Dedifferentiated amniotic fluid mesenchymal stem cell (primary cell): ENCODE measurements around the gene UCHL3.
A peak's percentile ranks its signal among the peaks of the same experiment; 100 is the strongest.

ENCODE experiments used
- DNase-seq: peaks from one replicate; pipeline ENCODE4 v3.0.0-alpha.2; 2016; ENCODE audit errors: extremely low spot score

Gene UCHL3

DNA sequence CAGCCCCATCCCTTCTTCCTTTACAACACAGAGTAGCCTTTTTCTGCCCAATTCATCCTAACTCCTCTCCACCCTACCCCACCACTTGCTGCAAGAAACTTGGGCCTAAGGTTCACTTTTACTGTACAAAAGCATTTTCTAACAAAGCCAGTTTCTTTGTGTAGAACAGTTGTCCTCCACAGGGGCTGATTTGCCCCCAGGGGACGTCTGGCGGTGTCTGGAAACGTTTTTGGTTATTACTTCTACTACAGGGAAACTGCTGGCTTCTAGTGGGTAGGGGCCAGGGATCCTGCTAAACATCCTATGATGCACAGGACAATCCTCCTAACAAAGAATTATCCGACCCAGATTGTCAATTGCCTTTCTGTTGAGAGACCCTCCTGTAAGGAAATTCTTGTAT, 79.2 kb downstream of the UCHL3 start:
- no peak for DNase-seq

DNA sequence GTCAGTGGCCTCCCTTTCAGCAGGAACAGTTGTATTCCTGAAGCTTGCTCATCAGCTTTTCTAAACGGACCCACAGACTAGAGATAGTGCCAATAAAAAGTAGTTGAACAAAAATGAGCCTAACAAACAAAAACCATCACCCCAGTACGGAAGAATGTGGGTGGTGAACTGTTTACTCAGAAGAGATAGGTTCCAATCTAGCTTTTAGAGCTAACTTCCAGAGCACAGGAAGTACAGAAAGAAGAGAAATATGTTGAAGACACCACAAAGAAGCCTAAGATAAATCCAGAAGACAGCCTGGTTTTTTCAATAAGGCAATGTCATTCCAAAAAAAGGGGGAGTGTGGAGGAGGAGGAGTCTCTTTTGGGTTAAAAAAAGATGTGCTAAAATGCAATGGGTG, 83.7 kb downstream of the UCHL3 start:
- DNase-seq: peak; percentile 74

DNA sequence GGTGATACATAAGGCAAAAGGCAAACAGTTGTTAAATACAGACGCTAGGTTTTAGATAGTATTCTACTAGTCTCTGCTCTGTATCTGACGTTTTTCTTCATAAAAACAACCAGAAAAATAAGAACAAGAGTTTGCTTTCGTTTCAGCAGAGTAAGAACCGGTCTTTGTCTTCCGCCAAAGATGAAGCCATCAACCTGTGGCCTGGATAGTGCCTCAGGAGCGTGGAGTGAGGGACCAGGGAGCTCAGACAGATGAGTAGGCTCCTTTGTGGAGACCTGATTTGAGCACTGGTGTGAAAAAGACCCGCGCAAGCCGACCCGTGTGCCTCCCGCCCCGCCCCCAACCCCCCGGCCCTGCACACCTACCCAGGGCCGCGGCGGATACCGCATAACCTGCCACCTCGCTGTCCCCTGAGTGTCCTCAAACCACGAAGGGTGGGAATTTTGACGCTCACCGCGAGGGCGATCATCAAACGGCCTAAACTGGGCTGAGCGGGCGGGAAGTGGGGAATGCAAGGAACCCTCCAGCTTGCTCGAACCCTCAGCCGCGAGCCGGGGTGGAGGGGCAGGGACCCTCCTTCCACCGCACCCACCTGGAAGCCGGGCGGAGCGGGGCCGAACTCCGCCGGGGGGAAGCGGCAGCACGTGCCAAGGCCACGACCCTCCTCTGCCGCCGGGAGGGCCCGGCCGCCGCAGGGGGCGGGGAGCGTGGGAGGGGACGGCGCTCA, 85.7 kb downstream of the UCHL3 start:
- DNase-seq: no peak

DNA sequence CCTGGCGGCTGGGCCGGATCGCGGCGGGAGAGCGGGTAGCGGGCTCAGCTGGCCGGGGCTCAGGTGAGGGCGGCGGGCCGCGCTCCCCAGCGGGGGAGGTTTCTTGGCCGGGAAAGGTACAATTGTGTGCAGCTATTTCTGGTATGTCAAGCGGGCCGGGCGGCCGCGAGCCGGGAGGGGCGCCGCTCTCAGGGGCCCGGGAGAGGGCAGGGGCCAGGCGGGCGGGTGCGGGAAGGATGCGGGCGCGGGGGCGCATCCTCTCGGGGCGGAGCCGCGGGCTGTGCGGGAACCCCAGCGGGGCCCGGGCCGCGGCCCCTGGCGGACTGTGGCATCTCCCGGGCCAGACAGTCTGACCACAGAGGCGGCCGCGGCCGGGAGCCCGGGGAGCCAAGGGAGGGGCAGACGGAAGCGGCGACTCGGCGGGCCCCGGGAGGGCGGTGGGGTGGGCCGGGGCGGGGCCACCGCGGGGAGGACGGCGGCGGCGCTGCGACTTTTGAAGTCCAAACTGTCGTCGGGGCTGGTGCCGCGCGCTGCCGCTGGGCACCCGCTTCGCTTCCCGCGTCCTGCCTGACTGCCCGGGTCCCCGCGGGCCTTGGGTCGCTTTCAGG, 86.3 kb downstream of the UCHL3 start, which contains the start of gene LMO7:
Gene LMO7 (plus strand): TSS at position 503 of the 608 bp plus-strand sequence. CDS start 328 bp downstream, outside the sequence.
- no peak for DNase-seq

DNA sequence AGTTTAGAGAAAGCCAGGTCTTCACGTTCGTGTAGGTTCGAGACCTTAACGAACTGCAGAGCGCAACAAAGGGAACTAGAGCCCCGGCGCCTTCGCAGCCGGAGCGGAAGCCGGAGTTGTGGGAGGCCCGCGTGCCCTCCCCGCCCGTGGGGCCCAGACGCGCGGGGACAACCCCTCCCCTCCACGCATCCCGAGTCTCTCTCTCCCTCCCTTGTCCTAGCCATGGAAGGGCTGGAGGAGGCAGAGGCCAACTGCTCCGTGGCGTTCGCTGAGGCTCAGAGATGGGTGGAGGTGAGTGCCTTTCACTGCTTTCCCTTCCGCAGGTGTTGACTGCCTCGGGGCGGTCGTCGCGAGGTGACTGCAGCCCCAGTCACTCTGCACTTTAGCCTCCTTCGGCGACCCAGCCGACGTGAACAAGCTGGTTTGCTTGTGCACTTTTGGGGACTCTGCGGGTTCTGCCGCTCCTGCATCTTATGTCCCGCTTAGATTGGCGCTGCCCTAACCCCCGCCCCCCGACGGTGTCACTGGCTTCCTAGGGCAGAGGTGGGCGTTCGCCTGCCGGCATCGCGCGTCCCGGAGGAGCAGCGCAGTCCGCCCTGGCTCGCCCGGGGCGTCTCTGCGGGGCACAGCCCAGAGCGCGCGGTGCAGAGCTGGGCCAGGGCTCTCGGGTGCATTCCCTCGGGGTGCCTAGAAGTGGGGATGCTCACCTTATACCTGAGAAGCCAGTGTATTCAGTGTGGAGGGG, 87.0 kb downstream of the UCHL3 start:
- DNase-seq: no peak

DNA sequence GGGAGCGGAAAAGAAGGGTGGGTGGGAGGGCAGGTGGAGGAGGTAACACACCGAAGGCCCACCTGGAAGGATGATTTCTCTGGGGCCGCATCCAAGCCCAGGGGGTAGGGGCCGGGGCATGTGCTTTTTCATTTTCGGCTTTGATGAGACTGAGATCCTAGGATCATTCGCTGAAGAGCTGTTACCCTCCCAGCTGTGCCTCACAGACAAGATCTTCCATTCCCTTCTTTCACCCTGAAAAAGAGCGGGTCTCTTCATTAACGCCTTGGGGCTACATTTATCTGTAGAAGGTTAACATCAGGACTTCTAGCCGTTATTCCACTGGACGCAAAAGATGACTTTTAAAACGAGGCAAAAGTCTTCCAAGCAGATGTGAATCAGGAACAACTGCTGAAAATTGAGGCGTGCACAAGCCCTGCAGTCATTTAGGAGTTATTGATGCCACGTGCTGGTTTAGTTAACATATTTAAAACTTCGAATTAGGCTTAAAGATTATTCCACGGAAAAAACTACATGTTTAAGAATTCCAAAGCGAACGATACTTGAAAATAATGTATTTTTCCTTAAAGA, 87.7 kb downstream of the UCHL3 start:
- DNase-seq: no peak

DNA sequence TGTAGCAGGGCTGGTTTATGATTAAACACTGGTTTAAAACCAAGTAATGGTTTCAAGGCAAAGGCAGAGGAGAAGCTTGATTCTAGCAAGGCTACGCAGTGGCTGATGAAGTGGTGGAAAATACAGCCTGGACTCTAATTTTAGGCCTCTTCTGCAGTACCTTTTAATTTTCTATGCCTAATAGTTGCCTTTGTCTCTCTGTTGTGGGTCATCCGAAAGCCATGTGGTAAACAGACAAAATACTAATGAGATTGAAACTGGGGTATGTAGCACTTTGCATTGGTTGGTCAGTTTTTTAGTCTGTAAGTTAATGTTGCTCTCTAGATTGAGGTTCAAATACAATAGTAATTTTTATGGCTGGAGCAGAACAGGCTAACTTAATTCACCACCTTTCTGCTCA, 89.9 kb downstream of the UCHL3 start:
- DNase-seq: no peak

DNA sequence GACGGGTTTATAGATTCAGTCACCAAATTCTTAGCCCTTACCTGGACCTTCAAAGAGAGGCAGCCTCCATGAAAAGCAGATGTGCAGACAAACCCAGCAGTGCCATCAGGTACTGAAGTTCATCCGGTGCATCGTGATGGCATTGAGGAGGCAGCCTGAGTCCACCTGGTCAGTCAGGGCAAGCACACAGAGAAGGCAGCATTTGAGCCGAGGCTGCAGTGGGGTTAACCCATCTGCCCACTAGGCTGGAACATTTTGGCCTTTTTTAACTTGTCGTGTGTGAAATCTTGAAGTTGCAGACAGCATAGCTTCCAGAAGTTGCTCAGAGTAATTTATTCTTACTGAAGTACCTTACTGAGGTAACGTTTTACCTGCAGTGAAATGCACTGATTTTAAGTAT, 91.4 kb downstream of the UCHL3 start:
- DNase-seq: no peak

DNA sequence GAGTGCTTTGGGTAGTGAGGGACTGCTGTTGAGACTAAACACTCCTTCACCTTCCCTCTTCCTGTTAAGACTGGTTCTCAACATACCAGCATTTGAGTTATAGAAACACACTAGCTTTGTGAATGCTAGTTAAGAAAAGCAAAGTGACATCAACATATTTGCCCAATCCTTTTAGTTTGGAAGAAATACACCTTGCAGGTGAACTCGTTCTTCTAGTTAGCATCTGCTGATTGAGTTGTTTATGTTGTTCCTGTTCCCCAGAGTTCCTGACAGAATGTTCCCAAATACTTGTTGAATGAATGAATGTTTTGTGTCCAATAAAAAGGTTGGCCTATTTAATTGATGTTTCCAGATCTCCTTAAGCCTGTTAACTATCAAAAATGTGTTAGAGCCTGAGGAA, 93.6 kb downstream of the UCHL3 start:
- no peak for DNase-seq

DNA sequence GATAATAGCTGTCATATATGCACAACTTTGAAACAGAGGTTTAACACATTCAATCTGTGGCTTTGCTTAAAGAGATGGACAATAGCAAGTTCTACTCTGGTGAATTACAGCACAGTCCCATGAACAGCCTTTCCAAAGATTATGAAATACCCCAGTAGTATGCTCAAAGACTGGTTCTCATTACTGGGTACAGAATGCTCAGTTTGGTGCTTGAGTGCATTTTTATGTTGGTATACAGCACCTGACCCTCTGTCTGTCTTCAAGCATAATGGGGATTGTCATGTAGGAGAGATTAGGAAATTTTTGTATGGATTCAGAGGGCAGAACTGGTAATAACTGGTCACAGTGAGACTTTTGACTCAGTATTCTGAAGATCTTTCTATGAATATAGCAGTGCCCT, 94.1 kb downstream of the UCHL3 start:
- DNase-seq: no peak

DNA sequence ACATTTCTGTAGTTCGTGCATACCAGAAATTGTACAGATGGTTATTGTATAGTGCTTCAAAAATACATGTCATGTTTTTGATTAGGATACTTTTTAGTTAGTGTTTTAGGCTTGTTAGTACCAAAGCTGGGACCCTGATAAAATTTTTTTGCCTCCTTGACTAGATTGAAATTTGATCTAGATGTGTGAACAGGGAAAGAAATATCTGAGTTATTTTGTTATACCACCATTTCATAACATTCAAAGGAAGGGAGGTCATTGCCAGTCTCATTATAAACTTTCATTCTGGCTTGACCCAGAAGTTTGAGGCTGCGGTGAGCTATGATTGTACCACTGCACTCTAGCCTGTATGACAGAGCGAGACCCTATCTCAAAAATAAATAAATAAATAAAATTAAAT, 95.5 kb downstream of the UCHL3 start:
- no peak for DNase-seq

DNA sequence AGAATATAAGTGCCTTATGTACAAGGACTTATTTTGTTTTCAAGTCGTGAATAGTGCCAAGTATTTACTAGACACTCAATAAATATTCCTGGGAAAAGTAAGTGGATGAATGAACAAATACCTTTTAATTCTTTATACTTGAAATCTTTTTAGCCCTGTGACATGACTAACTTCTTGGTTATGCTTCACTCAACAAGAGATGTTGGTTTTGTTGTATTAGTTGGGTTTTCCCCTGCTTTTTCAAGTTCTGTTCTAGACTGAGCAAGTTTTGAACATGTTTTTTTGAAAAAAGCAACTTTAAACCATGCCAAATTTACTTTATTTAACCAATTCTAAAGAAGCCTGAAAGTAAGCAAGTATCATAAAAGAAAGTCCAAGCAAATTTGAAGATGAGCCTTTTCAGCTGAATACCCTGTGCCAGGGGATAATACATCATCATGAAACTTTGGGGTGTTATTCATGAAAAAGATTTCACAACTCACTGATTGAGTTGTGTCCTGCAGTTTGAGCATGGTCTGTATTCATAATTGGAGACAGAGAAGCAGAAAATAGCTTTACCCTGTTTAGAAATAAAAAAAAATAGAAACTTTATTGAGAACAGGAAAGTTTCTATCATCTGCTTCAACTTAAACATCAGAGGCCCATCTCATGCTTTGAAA, 97.7 kb downstream of the UCHL3 start:
- no peak for DNase-seq

DNA sequence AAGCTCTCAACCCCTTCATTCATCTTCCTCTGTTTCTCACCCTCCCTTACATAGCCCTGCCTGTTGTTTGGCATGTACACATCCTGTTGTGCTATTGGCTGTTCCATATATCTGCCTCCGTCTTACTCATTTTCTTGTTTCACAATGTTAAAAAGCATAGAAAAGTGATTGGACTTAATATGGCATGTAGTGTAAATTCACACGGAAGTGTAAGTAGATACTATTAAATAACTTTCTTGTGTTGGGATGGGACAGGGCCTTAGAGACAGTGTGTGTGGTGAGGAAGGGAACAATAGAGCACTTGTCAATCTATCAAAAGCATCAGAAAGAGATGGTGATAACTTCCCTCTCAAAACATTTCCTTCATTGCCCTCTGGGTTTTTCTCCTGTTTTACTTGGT, 98.9 kb downstream of the UCHL3 start:
- DNase-seq: no peak

DNA sequence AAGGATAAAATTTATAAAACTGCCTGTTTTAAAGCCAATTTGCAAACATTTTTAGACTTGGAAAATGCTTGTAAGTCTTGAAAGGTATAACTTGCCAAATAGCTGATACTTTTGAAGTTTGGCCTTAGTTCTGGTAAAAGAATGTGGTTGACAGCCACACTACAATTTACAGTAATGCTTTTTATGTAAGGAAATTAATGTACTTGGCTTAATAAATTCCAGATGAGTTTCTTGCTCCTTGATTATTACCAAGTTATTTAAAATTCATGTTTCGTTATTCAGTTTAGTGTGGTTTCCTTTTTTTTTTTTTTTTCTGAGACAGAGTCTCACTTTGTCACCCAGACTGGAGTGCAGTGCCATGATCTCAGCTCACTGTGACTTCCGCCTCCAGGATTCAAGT, 101.4 kb downstream of the UCHL3 start:
- DNase-seq: no peak

DNA sequence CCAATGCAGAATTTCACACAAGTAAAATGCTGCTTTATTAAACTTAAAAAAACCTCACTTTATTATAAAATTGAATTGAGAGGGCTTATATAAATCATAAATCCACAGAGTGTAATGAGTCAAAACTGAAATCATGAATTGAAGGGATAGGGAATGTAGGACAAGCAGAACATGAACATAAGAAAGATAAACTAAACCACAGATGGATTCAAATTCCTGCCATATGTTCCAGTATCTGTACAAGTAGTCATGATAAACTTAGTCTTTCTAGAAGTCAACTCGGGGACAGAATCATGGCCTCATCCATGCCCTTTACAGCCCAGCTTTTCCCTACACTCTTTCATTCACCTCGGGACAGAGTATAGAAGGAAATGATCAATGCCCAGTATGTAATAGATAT, 103.1 kb downstream of the UCHL3 start:
- DNase-seq: no peak
